ENCODE data around the gene ZNF778.
"Not testable (repeated sequence)": the region's sequence is repeated elsewhere in the genome, so short reads cannot be mapped to it uniquely, and the experiment has no call there.

ZNF778 gene

GRCh38 chr16:89183463-89183862 is 34.0 kb upstream of the ZNF778 start:
- no peak for FAIRE-seq

- FAIRE-seq, result no peak
Observed at GRCh38 chr16:89183975-89184676, 33.4 kb upstream of the ZNF778 start.

- no peak for FAIRE-seq
Observed at GRCh38 chr16:89184677-89184932, 32.9 kb upstream of the ZNF778 start.

GRCh38 chr16:89184933-89185794 is 32.3 kb upstream of the ZNF778 start:
- FAIRE-seq, result no peak

GRCh38 chr16:89185887-89186592 is 31.5 kb upstream of the ZNF778 start:
- not testable (repeated sequence) for FAIRE-seq

GRCh38 chr16:89186593-89187031 is 30.9 kb upstream of the ZNF778 start:
- not testable (repeated sequence) for FAIRE-seq

GRCh38 chr16:89187032-89187769 is 30.3 kb upstream of the ZNF778 start:
- FAIRE-seq, result no peak

- FAIRE-seq, result no peak
Observed at GRCh38 chr16:89187770-89188392, 29.6 kb upstream of the ZNF778 start.

GRCh38 chr16:89188471-89189357 is 28.8 kb upstream of the ZNF778 start:
- FAIRE-seq, result not testable (repeated sequence)

GRCh38 chr16:89189358-89190025 is 28.0 kb upstream of the ZNF778 start:
- no peak for FAIRE-seq

- no peak for FAIRE-seq
Observed at GRCh38 chr16:89190150-89190958, 27.1 kb upstream of the ZNF778 start.

GRCh38 chr16:89191033-89191900 is 26.2 kb upstream of the ZNF778 start:
- FAIRE-seq, result no peak

- FAIRE-seq, result no peak
Observed at GRCh38 chr16:89191901-89192185, 25.7 kb upstream of the ZNF778 start.

- peak; percentile 88 for FAIRE-seq
Observed at GRCh38 chr16:89192186-89192955, 25.1 kb upstream of the ZNF778 start.

GRCh38 chr16:89192956-89193575 is 24.4 kb upstream of the ZNF778 start:
- no peak for FAIRE-seq

GRCh38 chr16:89193576-89194293 is 23.8 kb upstream of the ZNF778 start:
- FAIRE-seq, result no peak
